Osteoblast (primary cell): Measurements from ENCODE around the gene HOXA10. TPM values are rescaled to one million over a fixed set of nuclear protein-coding genes. Genes with fewer than 3 reads are reported as not detected.

Source experiments
- DNase-seq: peaks from one replicate; pipeline ENCODE4 v3.0.0; 2011; ENCODE audit warnings: low spot score, mixed read lengths; ENCODE audit not compliant: insufficient read length; ENCODE audit errors: missing footprints
- H2AFZ ChIP-seq: 2 replicates; pipeline ENCODE4 v1.6.0; 2011; ENCODE audit warnings: mild to moderate bottlenecking, low read length
- H3K27ac ChIP-seq: 2 replicates; pipeline ENCODE4 v1.5.1; 2011; ENCODE audit warnings: mild to moderate bottlenecking, low read depth, low read length, moderate library complexity
- H3K27me3 ChIP-seq: 2 replicates; pipeline ENCODE4 v1.6.0; 2012; ENCODE audit warnings: mild to moderate bottlenecking, control low read depth, inconsistent platforms, low read length, moderate library complexity; ENCODE audit not compliant: insufficient read depth
- H3K36me3 ChIP-seq: 2 replicates; pipeline ENCODE4 v1.5.1; 2011; ENCODE audit warnings: mild to moderate bottlenecking, low read length, control low read depth, moderate library complexity; ENCODE audit not compliant: insufficient read depth
- H3K4me1 ChIP-seq: 2 replicates; pipeline ENCODE4 v1.5.1; 2011; ENCODE audit warnings: mild to moderate bottlenecking, low read length, control low read depth, moderate library complexity; ENCODE audit not compliant: insufficient read depth
- H3K4me2 ChIP-seq: 2 replicates; pipeline ENCODE4 v1.6.0; 2011; ENCODE audit warnings: mild to moderate bottlenecking, low read length; ENCODE audit not compliant: insufficient read depth
- H3K4me3 ChIP-seq: fragments of 200-600 bp; sonication (generic); 3 replicates; pipeline ENCODE4 v1.5.1; 2012; ENCODE audit warnings: mild to moderate bottlenecking, low read length, inconsistent platforms; ENCODE audit not compliant: insufficient read depth
- H3K79me2 ChIP-seq: 2 replicates; pipeline ENCODE4 v1.6.0; 2012; ENCODE audit warnings: mild to moderate bottlenecking, low read length, control low read depth, inconsistent platforms; ENCODE audit not compliant: insufficient read depth
- H3K9me3 ChIP-seq: 2 replicates; pipeline ENCODE4 v1.5.1; 2011; ENCODE audit warnings: low read depth, low read length, control low read depth
- H4K20me1 ChIP-seq: 2 replicates; pipeline ENCODE4 v1.6.0; 2012; ENCODE audit warnings: mild to moderate bottlenecking, low read length, control low read depth; ENCODE audit not compliant: insufficient read depth
- total RNA-seq: library from RNA; depleted of rRNA; stranded (reverse); fragments of >200 nt; gene quantifications from 2 replicates; pipeline ENCODE4 v1.2.3, GENCODE V29; 2012
- TF ChIP-seq, protein P1 (sequence below): IDR thresholded peaks from 2 replicates; pipeline ENCODE4 v1.5.1; 2011; ENCODE audit warnings: mild to moderate bottlenecking, low read depth, low read length, moderate library complexity; ENCODE audit errors: extremely low read depth

The HOXA10 gene
- total RNA-seq, 1 donor = 43.1 TPM

DNA sequence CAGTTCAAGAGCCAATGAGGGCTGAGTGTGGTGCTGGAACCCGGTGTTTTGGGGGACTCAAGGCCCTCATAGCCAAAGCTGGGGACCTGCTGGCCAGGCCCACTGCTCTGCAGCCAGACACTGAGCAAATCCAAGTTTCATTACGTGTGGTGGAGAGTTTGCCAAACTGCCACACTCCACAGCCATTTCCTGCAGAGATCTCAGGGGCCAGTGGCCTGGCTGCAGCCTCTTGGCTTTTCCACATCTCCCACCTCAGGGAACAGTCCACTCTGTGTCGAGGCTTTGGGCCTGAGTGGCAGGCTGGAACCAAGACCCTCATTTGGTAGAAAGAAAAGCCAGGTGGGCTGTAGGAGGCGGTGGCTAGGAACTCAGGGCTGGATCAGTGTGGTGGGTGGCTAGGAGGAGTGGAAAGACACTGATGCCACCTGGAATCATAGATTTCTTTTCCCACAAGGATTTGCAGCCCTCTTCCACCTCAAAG is 7.7 kb upstream of the HOXA10 start:
- Histone ChIP-seq H3K4me3 (peak overlapping the region; percentile 92), H3K4me1 (peaks cover 54% of the 10 kb centered on the region), H3K36me3 (peaks cover 8% of the 10 kb centered on the region), H3K27me3 (no peaks in the 10 kb centered on the region), H4K20me1 (no peaks in the 10 kb centered on the region), H3K79me2 (peaks cover 96% of the 10 kb centered on the region), H3K4me2 (peak overlapping the region; percentile 96), H3K9me3 (no peaks in the 10 kb centered on the region), H2AFZ (no peak overlapping the region), H3K27ac (peak overlapping the region; percentile 95)
- TF ChIP-seq, protein P1, sequence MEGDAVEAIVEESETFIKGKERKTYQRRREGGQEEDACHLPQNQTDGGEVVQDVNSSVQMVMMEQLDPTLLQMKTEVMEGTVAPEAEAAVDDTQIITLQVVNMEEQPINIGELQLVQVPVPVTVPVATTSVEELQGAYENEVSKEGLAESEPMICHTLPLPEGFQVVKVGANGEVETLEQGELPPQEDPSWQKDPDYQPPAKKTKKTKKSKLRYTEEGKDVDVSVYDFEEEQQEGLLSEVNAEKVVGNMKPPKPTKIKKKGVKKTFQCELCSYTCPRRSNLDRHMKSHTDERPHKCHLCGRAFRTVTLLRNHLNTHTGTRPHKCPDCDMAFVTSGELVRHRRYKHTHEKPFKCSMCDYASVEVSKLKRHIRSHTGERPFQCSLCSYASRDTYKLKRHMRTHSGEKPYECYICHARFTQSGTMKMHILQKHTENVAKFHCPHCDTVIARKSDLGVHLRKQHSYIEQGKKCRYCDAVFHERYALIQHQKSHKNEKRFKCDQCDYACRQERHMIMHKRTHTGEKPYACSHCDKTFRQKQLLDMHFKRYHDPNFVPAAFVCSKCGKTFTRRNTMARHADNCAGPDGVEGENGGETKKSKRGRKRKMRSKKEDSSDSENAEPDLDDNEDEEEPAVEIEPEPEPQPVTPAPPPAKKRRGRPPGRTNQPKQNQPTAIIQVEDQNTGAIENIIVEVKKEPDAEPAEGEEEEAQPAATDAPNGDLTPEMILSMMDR = no peak
- peak; percentile 93 for DNase-seq

DNA sequence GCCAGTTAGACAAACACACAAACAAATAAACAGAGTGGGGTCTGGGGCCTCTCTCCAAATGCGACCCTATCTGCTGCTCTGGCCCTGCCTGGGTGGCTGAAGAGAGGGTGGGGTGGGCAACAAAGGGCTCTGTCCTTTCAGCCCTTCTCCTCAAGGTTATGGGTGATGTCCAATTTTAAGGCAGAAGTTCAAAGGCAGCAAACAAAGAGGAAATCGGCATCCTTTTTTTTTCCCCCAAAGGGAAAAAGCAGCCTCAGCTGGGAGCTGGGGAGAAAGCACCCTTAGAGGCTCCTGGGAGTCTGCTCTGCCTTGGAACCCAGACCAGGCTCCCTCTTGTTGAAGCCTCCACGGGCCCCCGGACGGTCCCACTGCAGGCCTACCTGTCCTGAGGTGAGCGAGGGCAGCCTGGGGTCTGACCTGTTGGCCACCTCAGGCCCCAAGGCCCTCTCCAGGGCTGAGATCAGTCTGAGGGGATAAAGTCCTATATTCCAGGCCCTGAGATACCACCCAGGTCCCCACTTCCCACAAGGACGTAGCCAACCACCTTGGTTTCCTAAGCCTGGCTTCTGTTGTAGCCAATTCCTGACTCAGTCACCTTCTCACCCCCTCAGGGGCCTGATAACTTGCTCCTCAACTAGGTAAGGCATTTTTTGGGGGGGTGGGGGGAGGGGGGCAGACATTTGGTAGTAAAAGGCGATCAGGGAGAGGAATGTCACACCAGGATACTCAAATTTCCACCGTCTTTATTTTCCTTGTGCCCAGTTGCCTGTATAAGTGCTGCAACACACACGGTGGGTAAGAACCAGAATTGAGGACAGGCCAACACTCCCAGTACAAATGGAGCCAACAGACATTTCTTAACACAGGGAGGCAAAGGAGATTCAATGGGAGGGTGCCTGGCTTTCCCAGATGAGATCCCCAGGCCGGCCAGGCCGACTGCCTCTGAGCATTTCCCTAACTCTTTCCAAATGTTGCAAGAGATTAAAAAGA is 6.6 kb upstream of the HOXA10 start:
- Histone ChIP-seq H3K36me3 (peaks cover 8% of the 10 kb centered on the region), H3K27ac (peak overlapping the region; percentile 76), H3K4me2 (peak overlapping the region; percentile 99), H3K4me1 (peaks cover 57% of the 10 kb centered on the region), H4K20me1 (no peaks in the 10 kb centered on the region), H3K4me3 (peak overlapping the region; percentile 75), H3K9me3 (no peaks in the 10 kb centered on the region), H2AFZ (peak overlapping the region; percentile 75), H3K27me3 (no peaks in the 10 kb centered on the region), H3K79me2 (peaks cover 96% of the 10 kb centered on the region)
- peak; percentile 86 for DNase-seq
- TF ChIP-seq, protein P1 = no peak

GRCh38 chr7:27179503-27180430 is 5.6 kb upstream of the HOXA10 start:
- Histone ChIP-seq H4K20me1 (no peaks in the 10 kb centered on the region), H3K9me3 (no peaks in the 10 kb centered on the region), H3K36me3 (peaks cover 8% of the 10 kb centered on the region), H2AFZ (peak overlapping the region; percentile 75), H3K4me3 (peak overlapping the region; percentile 75), H3K27me3 (no peaks in the 10 kb centered on the region), H3K27ac (peak overlapping the region; percentile 76), H3K4me2 (peak overlapping the region; percentile 99), H3K79me2 (peaks cover 98% of the 10 kb centered on the region), H3K4me1 (peaks cover 67% of the 10 kb centered on the region)
- TF ChIP-seq, protein P1 = peak; percentile 85
- peak; percentile 96 for DNase-seq
